Uterus (tissue), 2 donors: ENCODE measurements around the gene GRIN2D.

Experiments
- POLR2A ChIP-seq, 2 donors: fragments of 450-650 bp; IDR thresholded peaks; one replicate each; pipeline ENCODE4 v1.6.1; 2016; ENCODE audit warnings: antibody characterized with exemption in 2 of 2, mild to moderate bottlenecking in 1 of 2, moderate library complexity in 1 of 2
- TF ChIP-seq, protein P1 (sequence below), 4 experiments: fragments of 200-600 bp in 2 of 4; fragments of 450-650 bp in 2 of 4; sonication (generic) in 2 of 4; IDR thresholded peaks; one replicate each; pipeline ENCODE4 v1.5.1; 2016 to 2019; ENCODE audit warnings: antibody characterized with exemption in 4 of 4, mild to moderate bottlenecking in 2 of 4, moderate library complexity in 1 of 4

DNA sequence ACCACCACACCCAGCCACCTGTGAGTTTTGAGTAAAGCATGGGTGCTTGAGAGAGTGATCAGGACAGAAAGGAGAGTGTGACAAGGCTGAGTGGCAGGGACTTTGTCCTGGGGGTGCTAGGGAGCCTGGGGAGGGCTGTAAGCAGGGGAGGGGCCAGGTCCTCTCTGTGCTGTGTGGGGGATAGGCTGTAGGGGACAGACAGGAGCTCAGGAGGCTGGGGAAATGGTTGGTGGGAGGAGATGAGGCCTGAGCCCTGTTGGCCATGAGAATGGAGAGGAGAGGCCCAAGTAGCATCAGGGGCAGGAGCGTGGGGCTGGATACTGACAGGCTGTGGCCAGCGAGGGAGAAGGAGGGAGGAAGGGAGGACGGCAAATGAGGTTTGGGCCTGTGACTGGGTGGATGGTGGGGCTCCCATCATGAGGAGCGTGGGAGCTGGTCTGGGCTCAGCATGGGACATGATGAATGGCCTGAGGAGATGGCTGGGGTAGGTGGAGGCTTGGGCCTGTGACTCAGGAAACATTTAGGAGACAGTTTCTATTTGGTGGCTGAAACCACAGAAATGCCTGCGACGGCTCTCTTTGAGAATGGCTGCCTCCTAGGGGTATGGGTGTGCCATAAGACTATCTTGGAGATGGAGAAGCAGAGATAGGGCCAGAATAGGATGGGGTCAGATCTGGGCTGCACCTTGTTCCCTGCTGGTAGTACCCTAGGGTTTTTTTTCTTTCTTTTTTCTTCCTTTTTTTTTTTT lies 25.0 kb downstream of the GRIN2D start:
- TF ChIP-seq, protein P1, sequence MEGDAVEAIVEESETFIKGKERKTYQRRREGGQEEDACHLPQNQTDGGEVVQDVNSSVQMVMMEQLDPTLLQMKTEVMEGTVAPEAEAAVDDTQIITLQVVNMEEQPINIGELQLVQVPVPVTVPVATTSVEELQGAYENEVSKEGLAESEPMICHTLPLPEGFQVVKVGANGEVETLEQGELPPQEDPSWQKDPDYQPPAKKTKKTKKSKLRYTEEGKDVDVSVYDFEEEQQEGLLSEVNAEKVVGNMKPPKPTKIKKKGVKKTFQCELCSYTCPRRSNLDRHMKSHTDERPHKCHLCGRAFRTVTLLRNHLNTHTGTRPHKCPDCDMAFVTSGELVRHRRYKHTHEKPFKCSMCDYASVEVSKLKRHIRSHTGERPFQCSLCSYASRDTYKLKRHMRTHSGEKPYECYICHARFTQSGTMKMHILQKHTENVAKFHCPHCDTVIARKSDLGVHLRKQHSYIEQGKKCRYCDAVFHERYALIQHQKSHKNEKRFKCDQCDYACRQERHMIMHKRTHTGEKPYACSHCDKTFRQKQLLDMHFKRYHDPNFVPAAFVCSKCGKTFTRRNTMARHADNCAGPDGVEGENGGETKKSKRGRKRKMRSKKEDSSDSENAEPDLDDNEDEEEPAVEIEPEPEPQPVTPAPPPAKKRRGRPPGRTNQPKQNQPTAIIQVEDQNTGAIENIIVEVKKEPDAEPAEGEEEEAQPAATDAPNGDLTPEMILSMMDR (IDR thresholded peaks at IDR 0.05): no peak
- no peak for TF ChIP-seq POLR2A (IDR thresholded peaks at IDR 0.05)
